Lung (tissue), 12 donors: ENCODE measurements around the gene CKMT2. TPM values are rescaled to one million over a fixed set of nuclear protein-coding genes. Genes with fewer than 3 reads are reported as not detected.

Experiments used
- ATAC-seq: fragments of 200-7000 bp; cut with Tn5 transposase; one replicate; pipeline ENCODE4 v1.9.1; 2020; ENCODE audit warnings: moderate number of reproducible peaks; ENCODE audit not compliant: insufficient read depth, low FRiP score
- DNase-seq, 3 donors: peaks; one replicate each; pipeline ENCODE4 v3.0.0-alpha.2; 2013 to 2017
- H3K27ac ChIP-seq, 2 donors: one replicate each; pipeline ENCODE4 v1.5.1; 2013; ENCODE audit warnings: mild to moderate bottlenecking in 2 of 2, moderate library complexity in 2 of 2, control low read depth in 1 of 2, inconsistent platforms in 1 of 2, low read depth in 1 of 2, low read length in 1 of 2
- H3K27me3 ChIP-seq, 3 donors: one replicate each; pipeline ENCODE4 v1.5.1; 2013; ENCODE audit warnings: low read length in 2 of 3; ENCODE audit not compliant: control insufficient read depth in 3 of 3, insufficient read depth in 3 of 3
- H3K36me3 ChIP-seq, 4 donors: one replicate each; pipeline ENCODE4 v1.5.1; 2013; ENCODE audit warnings: low read length in 4 of 4, mild to moderate bottlenecking in 1 of 4, moderate library complexity in 1 of 4; ENCODE audit not compliant: control insufficient read depth in 4 of 4, insufficient read depth in 4 of 4
- H3K4me1 ChIP-seq, 5 donors: one replicate each; pipeline ENCODE4 v1.5.1; 2013; ENCODE audit warnings: low read length in 5 of 5, mild to moderate bottlenecking in 2 of 5, moderate library complexity in 1 of 5; ENCODE audit not compliant: control insufficient read depth in 5 of 5, insufficient read depth in 5 of 5
- H3K4me3 ChIP-seq: one replicate; pipeline ENCODE4 v1.5.1; 2013; ENCODE audit warnings: mild to moderate bottlenecking, control low read depth, moderate library complexity
- H3K9ac ChIP-seq, 2 donors: one replicate each; pipeline ENCODE4 v1.5.1; 2013; ENCODE audit warnings: low read length in 2 of 2, control low read depth in 1 of 2; ENCODE audit not compliant: insufficient read depth in 1 of 2
- H3K9me3 ChIP-seq, 4 donors: one replicate each; pipeline ENCODE4 v1.5.1; 2013; ENCODE audit warnings: low read length in 3 of 4, mild to moderate bottlenecking in 1 of 4, moderate library complexity in 1 of 4; ENCODE audit not compliant: control insufficient read depth in 4 of 4, insufficient read depth in 3 of 4
- CTCF ChIP-seq: IDR thresholded peaks from 2 replicates; pipeline ENCODE4 v1.5.1; 2012; ENCODE audit warnings: mild to moderate bottlenecking; ENCODE audit errors: control extremely low read depth, extremely low read depth
- WGBS, 2 donors: extraction: QIAGEN DNeasy Blood & Tissue Kit; methylation state at CpG; one replicate each; pipeline ENCODE4 v1.1.7; 2013; 5-methylcytosine and 5-hydroxymethylcytosine counted together
- polyA plus RNA-seq, 2 donors: library from polyadenylated mRNA; stranded (reverse); fragments of 200-250 nt; gene quantifications; one replicate each; pipeline ENCODE4 v1.2.1, GENCODE V29; 2013
- total RNA-seq, 2 donors: library from RNA; depleted of rRNA in 1 of 2; stranded (reverse); fragments of >200 nt in 1 of 2; gene quantifications; one replicate each; pipeline ENCODE4 v1.2.1, GENCODE V29; 2014 to 2021
- donor health status: control.
- donor health status: control.
- donor health status: Bipolar disorder and iron deficiency.
- donor health status: healthy.
- donor health status: DM: yes; HTN: yes; CAD: no.

Gene CKMT2
- total and polyA plus RNA-seq, 4 donors = 1.2 to 2.8 (median 1.8) TPM

GRCh38 chr5:81228084-81228483, 5.0 kb upstream of the CKMT2 start:
- Histone ChIP-seq H3K36me3 (no peaks in the 10 kb centered on the region), H3K4me3 (no peak overlapping the region), H3K27ac (no peak overlapping the region), H3K27me3 (no peaks in the 10 kb centered on the region), H3K9ac (no peak overlapping the region), H3K9me3 (no peaks in the 10 kb centered on the region), H3K4me1 (peaks cover 0 to 10% (median 4%) of the 10 kb centered on the region in 5 donors)
- WGBS, 2 donors = 69 to 74% methylated on average over 4 of the region's 4 CpGs
- DNase-seq (no peak), ATAC-seq (no peak)
- TF ChIP-seq CTCF = no peak

GRCh38 chr5:81230416-81230815, 2.7 kb upstream of the CKMT2 start:
- Histone ChIP-seq H3K36me3 (no peaks in the 10 kb centered on the region), H3K27me3 (no peaks in the 10 kb centered on the region), H3K27ac (no peak overlapping the region), H3K9ac (no peak overlapping the region), H3K9me3 (no peaks in the 10 kb centered on the region), H3K4me1 (peaks cover 0 to 19% (median 4%) of the 10 kb centered on the region in 5 donors), H3K4me3 (no peak overlapping the region)
- DNase-seq (no peak), ATAC-seq (no peak)
- WGBS, 2 donors = 45 to 72% methylated on average over 8 of the region's 8 CpGs
- TF ChIP-seq CTCF = no peak

GRCh38 chr5:81232464-81233079, 550 bp upstream of the CKMT2 start:
- H3K4me1 ChIP-seq = peaks cover 0 to 19% (median 4%) of the 10 kb centered on the region in 5 donors
- H3K9ac ChIP-seq = no peak overlapping the region
- no peak overlapping the region for H3K4me3 ChIP-seq
- DNase-seq (peak; percentile 37 to 66 (median 50)), ATAC-seq (peak; percentile 14)
- WGBS, 2 donors = 73 to 76% methylated on average over 12 of the region's 12 CpGs
- no peaks in the 10 kb centered on the region for H3K27me3 ChIP-seq
- no peaks in the 10 kb centered on the region for H3K36me3 ChIP-seq
- H3K9me3 ChIP-seq = no peaks in the 10 kb centered on the region
- H3K27ac ChIP-seq = peak overlapping the region in 1 of 2 donors; percentile 92
- no peak for TF ChIP-seq CTCF

GRCh38 chr5:81234299-81234698, 1.2 kb downstream of the CKMT2 start:
- WGBS, 2 donors = 90 to 91% methylated on average over 7 of the region's 7 CpGs
- Histone ChIP-seq H3K4me3 (no peak overlapping the region), H3K27me3 (no peaks in the 10 kb centered on the region), H3K27ac (peak overlapping the region in 1 of 2 donors; percentile 84), H3K4me1 (peaks cover 0 to 19% (median 4%) of the 10 kb centered on the region in 5 donors), H3K9me3 (no peaks in the 10 kb centered on the region), H3K9ac (no peak overlapping the region), H3K36me3 (peaks cover 0 to 3% (median 0%) of the 10 kb centered on the region in 4 donors)
- DNase-seq (no peak), ATAC-seq (no peak)
- TF ChIP-seq CTCF = no peak
